A549 (cell line): ENCODE results near the gene RYR1. TPM values are rescaled to one million over a fixed set of nuclear protein-coding genes. Genes with fewer than 3 reads are reported as not detected.
"Not testable (repeated sequence)": the region's sequence is repeated elsewhere in the genome, so short reads cannot be mapped to it uniquely, and the experiment has no call there.

Source experiments
- ATAC-seq, 2 experiments: fragments of 200-7000 bp in 1 of 2; fragments of >200 bp in 1 of 2; cut with Nextera tagmentation in 1 of 2; cut with Tn5 transposase in 1 of 2; 3 replicates each; pipeline versions ENCODE4 v1.8.0 to v1.9.1; 2018 to 2020; ENCODE audit warnings: mild to moderate bottlenecking in 1 of 2, moderate library complexity in 1 of 2
- CTCF ChIA-PET: fragments of 300-600 bp; sonication (Branson Sonifier 250); formaldehyde crosslinking; extraction: SDS; loops from one replicate; lab custom pipeline; 2021; ENCODE audit warnings: antibody characterized with exemption, inconsistent platforms; lab: Yijun Ruan, JAX
- POLR2A ChIA-PET: fragments of 350-600 bp; formaldehyde crosslinking; extraction: SDS; loops from one replicate; lab custom pipeline; 2021; ENCODE audit warnings: antibody characterized with exemption, inconsistent platforms; lab: Yijun Ruan, JAX
- DNase-seq, 2 experiments: peaks; one replicate each; pipeline versions ENCODE4 v3.0.0 to v3.0.0-alpha.2; 2011 to 2016; ENCODE audit warnings: low read depth in 1 of 2, low spot score in 1 of 2
- FAIRE-seq: peaks from 2 replicates; lab custom pipeline; 2011; peaks lifted over from hg19 to GRCh38; lab: Jason Lieb, UNC
- H3K27ac ChIP-seq, 2 experiments: fragments of >200 bp; sonication (Bioruptor Twin); formaldehyde crosslinking; 3 replicates each; pipeline ENCODE4 v1.5.1; 2016 to 2017
- H3K4me1 ChIP-seq: fragments of >200 bp; sonication (Bioruptor Twin); formaldehyde crosslinking; 3 replicates; pipeline ENCODE4 v1.6.1; 2016
- H3K4me2 ChIP-seq: fragments of >200 bp; sonication (Bioruptor Twin); formaldehyde crosslinking; 3 replicates; pipeline ENCODE4 v1.6.1; 2016
- H3K4me3 ChIP-seq: fragments of >200 bp; sonication (Bioruptor Twin); formaldehyde crosslinking; 3 replicates; pipeline ENCODE4 v1.5.1; 2016
- H3K9me3 ChIP-seq: fragments of >200 bp; sonication (Bioruptor Twin); formaldehyde crosslinking; 3 replicates; pipeline ENCODE4 v1.6.1; 2016
- CBX8 ChIP-seq: fragments of 200-600 bp; sonication (generic); IDR thresholded peaks from 2 replicates; pipeline ENCODE4 v1.6.1; 2016
- EP300 ChIP-seq, 2 experiments: fragments of >200 bp; sonication (Bioruptor Twin); formaldehyde crosslinking; IDR thresholded peaks; 2 replicates in 1 of 2; 3 replicates in 1 of 2; pipeline ENCODE4 v1.6.1; 2016 to 2017
- FOXS1 ChIP-seq: fragments of 250-450 bp; sonication (Bioruptor Pico); IDR thresholded peaks from 2 replicates; pipeline ENCODE4 v1.5.0; 2020; ENCODE audit warnings: mild to moderate bottlenecking, moderate library complexity
- HDAC2 ChIP-seq: fragments of 200-600 bp; sonication (generic); IDR thresholded peaks from 2 replicates; pipeline ENCODE4 v1.6.1; 2016
- HES2 ChIP-seq: fragments of >200 bp; sonication (Bioruptor Twin); formaldehyde crosslinking; IDR thresholded peaks from 2 replicates; pipeline ENCODE4 v1.6.1; 2016
- HOXB13 ChIP-seq: fragments of 250-450 bp; sonication (Bioruptor Pico); IDR thresholded peaks from 2 replicates; pipeline ENCODE4 v1.5.0; 2020; ENCODE audit warnings: low read depth, mild to moderate bottlenecking, moderate library complexity
- JUN ChIP-seq, 2 experiments: fragments of >200 bp; sonication (Bioruptor Twin); formaldehyde crosslinking; IDR thresholded peaks; 2 replicates in 1 of 2; 3 replicates in 1 of 2; pipeline ENCODE4 v1.6.1; 2016 to 2017
- MAX ChIP-seq: IDR thresholded peaks from 2 replicates; pipeline ENCODE4 v1.6.1; 2012
- NFE2L2 ChIP-seq: fragments of 150-350 bp; conservative IDR thresholded peaks from 2 replicates; pipeline ENCODE4 v1.6.1; 2014; ENCODE audit warnings: low read length
- NR3C1 ChIP-seq: fragments of >200 bp; sonication (Bioruptor Twin); formaldehyde crosslinking; IDR thresholded peaks from 3 replicates; pipeline ENCODE4 v1.6.1; 2017
- POLR2AphosphoS2 ChIP-seq: conservative IDR thresholded peaks from 2 replicates; pipeline ENCODE4 v1.6.1; 2012; ENCODE audit warnings: low read length, improper control_type of control experiment, inconsistent platforms
- RAD21 ChIP-seq, 2 experiments: fragments of >200 bp in 1 of 2; sonication (Bioruptor Twin) in 1 of 2; formaldehyde crosslinking in 1 of 2; IDR thresholded peaks in 1 of 2; conservative IDR thresholded peaks in 1 of 2; 2 replicates in 1 of 2; 3 replicates in 1 of 2; pipeline ENCODE4 v1.6.1; 2012 to 2018; ENCODE audit warnings: inconsistent platforms in 1 of 2
- REST ChIP-seq: fragments of 200-600 bp; sonication (generic); IDR thresholded peaks from 2 replicates; pipeline ENCODE4 v1.6.1; 2016; ENCODE audit warnings: antibody characterized with exemption, mild to moderate bottlenecking, moderate library complexity
- RNF2 ChIP-seq: fragments of 200-600 bp; sonication (generic); IDR thresholded peaks from 2 replicates; pipeline ENCODE4 v1.6.1; 2016; ENCODE audit warnings: low read depth, mild to moderate bottlenecking, antibody characterized with exemption, moderate library complexity, borderline replicate concordance
- USF2 ChIP-seq: fragments of 450-650 bp; IDR thresholded peaks from 2 replicates; pipeline ENCODE4 v1.6.1; 2014; ENCODE audit warnings: antibody characterized with exemption
- ZFP36 ChIP-seq: fragments of 450-650 bp; IDR thresholded peaks from 2 replicates; pipeline ENCODE4 v1.6.1; 2014; ENCODE audit warnings: borderline replicate concordance; ENCODE audit not compliant: partially characterized antibody
- ZNF302 ChIP-seq: fragments of 250-450 bp; sonication (Bioruptor Pico); IDR thresholded peaks from 2 replicates; pipeline ENCODE4 v1.9.0; 2021; ENCODE audit warnings: inconsistent platforms, mild to moderate bottlenecking, moderate library complexity
- ZSCAN20 ChIP-seq: fragments of 250-450 bp; sonication (Bioruptor Pico); IDR thresholded peaks from 2 replicates; pipeline ENCODE4 v1.8.0; 2022; ENCODE audit warnings: mild to moderate bottlenecking, moderate library complexity
- WGBS: methylation state at CpG from one replicate; pipeline ENCODE4 v1.1.6; 2017; ENCODE audit errors: missing lambda C conversion rate; 5-methylcytosine and 5-hydroxymethylcytosine counted together
- polyA plus RNA-seq, 4 experiments: library from polyadenylated mRNA; depleted of rRNA in 3 of 4; stranded (reverse); fragments of >200 nt; fragmentation: RNase III in 1 of 4; extraction: RNeasy Plus Mini Kit Qiagen cat#74134 plus additional on column Dnase treatment in 1 of 4; gene quantifications; 2 replicates in 3 of 4; 3 replicates in 1 of 4; pipeline ENCODE4 v1.2.3, GENCODE V29; 2011 to 2017

The RYR1 gene
- polyA plus RNA-seq, 2 of the 4 experiments (the other 2 are of a cell fraction): 1.4 to 3.1 TPM

GRCh38 chr19:38515896-38516295 is 82.4 kb downstream of the RYR1 start (continued):
- TF ChIP-seq REST (no peak), JUN (IDR thresholded peaks at IDR 0.05) (no peak), POLR2AphosphoS2 (no peak), HES2 (no peak), EP300 (IDR thresholded peaks at IDR 0.05) (no peak)

GRCh38 chr19:38516802-38517201 is 83.3 kb downstream of the RYR1 start:
- no peak overlapping the region for H3K27ac ChIP-seq
- CTCF ChIA-PET: interaction anchor here (1.1 to 12.7 kb wide), 12 partner anchors 7 to 446 kb away, joined by 3 to 160 read pairs (median 32); partner anchors contain the start of genes FAM98C, MRPS12 and SARS2
- WGBS: 71% methylated on average over 6 of the region's 6 CpGs
- H3K4me1 ChIP-seq: peaks cover 4% of the 10 kb centered on the region; the same call in 2 of the 3 replicates
- no peak overlapping the region for H3K4me2 ChIP-seq
- H3K9me3 ChIP-seq: no peaks in the 10 kb centered on the region
- DNase-seq (no peak), FAIRE-seq (no peak), ATAC-seq (no peak)
- no peak overlapping the region for H3K4me3 ChIP-seq
- TF ChIP-seq EP300 (IDR thresholded peaks at IDR 0.05) (no peak), ZNF302 (CRISPR knock-in tag) (no peak), ZSCAN20 (CRISPR knock-in tag) (no peak), HES2 (no peak), HDAC2 (no peak)
- POLR2A ChIA-PET: no interaction called here

GRCh38 chr19:38517321-38517720 is 83.8 kb downstream of the RYR1 start:
- DNase-seq: no peak
- no peak for ATAC-seq
- TF ChIP-seq FOXS1 (no peak), NR3C1 (no peak), ZFP36 (no peak), USF2 (no peak), RAD21 (conservative IDR thresholded peaks at IDR 0.05 in 1 of 2, IDR thresholded peaks at IDR 0.05 in 1 of 2) (no peak), CBX8 (no peak), RNF2 (no peak), HOXB13 (CRISPR knock-in tag) (no peak), NFE2L2 (no peak), MAX (no peak)
- FAIRE-seq: no peak
- no peak overlapping the region for H3K4me2 ChIP-seq
- ChIA-PET CTCF (interaction anchor here (1.1 to 12.7 kb wide), 7 partner anchors 14 to 445 kb away, joined by 3 to 160 read pairs (median 100); partner anchors contain the start of genes FAM98C, MRPS12 and SARS2), POLR2A (no interaction called here)
- no peak overlapping the region for H3K4me3 ChIP-seq
- H3K4me1 ChIP-seq: peaks cover 4% of the 10 kb centered on the region; the same call in 2 of the 3 replicates
- 77% methylated on average over 14 of the region's 21 CpGs for WGBS
- H3K9me3 ChIP-seq: no peaks in the 10 kb centered on the region
- no peak overlapping the region for H3K27ac ChIP-seq

- WGBS: 70% methylated on average over 1 of the region's 1 CpG
- H3K9me3 ChIP-seq, POLR2A ChIA-PET, H3K4me3 ChIP-seq, H3K4me1 ChIP-seq, H3K27ac ChIP-seq, H3K4me2 ChIP-seq, DNase-seq, ATAC-seq: not testable (repeated sequence)
- FAIRE-seq: peak; percentile 36
- CTCF ChIA-PET: interaction anchor here (1.0 to 12.7 kb wide), 6 partner anchors 8 to 415 kb away, joined by 6 to 160 read pairs (median 63); partner anchors contain the start of genes FAM98C, MRPS12 and SARS2
Observed at GRCh38 chr19:38517980-38518379, 84.5 kb downstream of the RYR1 start.
